ENCODE results near the gene AGO3.

The AGO3 gene

DNA sequence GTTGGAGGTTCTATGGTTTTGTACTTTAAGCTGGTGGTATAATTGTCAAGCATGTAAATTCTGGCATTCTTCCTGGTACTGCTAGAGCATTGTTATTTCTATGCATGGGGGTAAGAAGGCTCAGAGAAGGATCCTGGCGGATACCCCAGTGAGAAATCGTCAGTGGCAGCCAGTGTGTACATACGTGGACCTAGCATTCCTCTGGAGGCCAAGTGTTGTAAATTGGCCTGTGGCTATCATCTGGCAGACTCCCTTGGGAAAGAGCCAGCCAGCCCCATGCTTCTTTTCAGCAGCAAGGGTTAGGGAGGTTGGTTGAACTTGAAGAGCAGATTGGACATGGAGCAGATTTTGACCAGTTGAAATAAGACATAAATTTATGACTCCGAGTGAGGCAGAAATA lies 5.2 kb upstream of the AGO3 start:
- 92 to 95% methylated on average over 4 of the region's 4 CpGs for WGBS, 2 experiments (ENCODE audit: insufficient coverage in 2 of 2)
- H3K36me3 ChIP-seq (ENCODE audit: control insufficient read depth, insufficient read depth, low read length) = peaks cover 22% of the 10 kb centered on the region
- H3K27ac ChIP-seq (ENCODE audit: low read depth, low read length, severe bottlenecking) = no peak overlapping the region
- H3K4me3 ChIP-seq (ENCODE audit: extremely low read depth, insufficient read depth, low read length, poor library complexity, severe bottlenecking) = no peak overlapping the region
- no peaks in the 10 kb centered on the region for H3K9me3 ChIP-seq (ENCODE audit: control insufficient read depth, low read length)
- no peaks in the 10 kb centered on the region for H3K4me1 ChIP-seq (ENCODE audit: control insufficient read depth, insufficient read depth, low read length, poor library complexity, severe bottlenecking)

DNA sequence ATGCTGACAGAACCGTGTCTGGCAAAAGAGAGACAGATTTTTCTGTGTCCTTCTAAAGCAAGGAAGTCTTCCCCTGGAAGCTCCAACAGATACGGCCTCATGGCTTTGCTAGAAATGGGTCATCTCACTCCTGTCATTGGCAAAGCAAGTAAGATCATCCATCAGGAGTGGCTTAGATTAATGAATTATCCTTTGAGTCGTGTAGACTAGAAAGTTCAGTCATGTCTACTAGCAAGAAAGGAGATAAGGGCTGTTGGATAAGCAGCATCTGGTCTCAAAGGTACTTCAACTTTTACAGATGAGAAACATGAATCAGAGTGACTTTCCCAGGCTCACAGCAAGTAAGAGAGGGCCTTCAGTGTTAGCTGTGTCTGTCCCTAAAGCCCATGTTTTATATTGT lies 3.4 kb upstream of the AGO3 start:
- peaks cover 12% of the 10 kb centered on the region for H3K36me3 ChIP-seq (ENCODE audit: control insufficient read depth, insufficient read depth, low read length)
- no peak overlapping the region for H3K27ac ChIP-seq (ENCODE audit: low read depth, low read length, severe bottlenecking)
- no peak overlapping the region for H3K4me3 ChIP-seq (ENCODE audit: extremely low read depth, insufficient read depth, low read length, poor library complexity, severe bottlenecking)
- no peaks in the 10 kb centered on the region for H3K9me3 ChIP-seq (ENCODE audit: control insufficient read depth, low read length)
- 91 to 94% methylated on average over 1 to 3 of the region's 3 CpGs for WGBS, 2 experiments (ENCODE audit: insufficient coverage in 2 of 2)
- no peaks in the 10 kb centered on the region for H3K4me1 ChIP-seq (ENCODE audit: control insufficient read depth, insufficient read depth, low read length, poor library complexity, severe bottlenecking)

- WGBS, 2 experiments (ENCODE audit: insufficient coverage in 2 of 2) = 3 to 4% methylated on average over 9 to 11 of the region's 15 CpGs
- no peaks in the 10 kb centered on the region for H3K4me1 ChIP-seq (ENCODE audit: control insufficient read depth, insufficient read depth, low read length, poor library complexity, severe bottlenecking)
Observed at GRCh38 chr1:35929730-35930592, 944 bp upstream of the AGO3 start.

DNA sequence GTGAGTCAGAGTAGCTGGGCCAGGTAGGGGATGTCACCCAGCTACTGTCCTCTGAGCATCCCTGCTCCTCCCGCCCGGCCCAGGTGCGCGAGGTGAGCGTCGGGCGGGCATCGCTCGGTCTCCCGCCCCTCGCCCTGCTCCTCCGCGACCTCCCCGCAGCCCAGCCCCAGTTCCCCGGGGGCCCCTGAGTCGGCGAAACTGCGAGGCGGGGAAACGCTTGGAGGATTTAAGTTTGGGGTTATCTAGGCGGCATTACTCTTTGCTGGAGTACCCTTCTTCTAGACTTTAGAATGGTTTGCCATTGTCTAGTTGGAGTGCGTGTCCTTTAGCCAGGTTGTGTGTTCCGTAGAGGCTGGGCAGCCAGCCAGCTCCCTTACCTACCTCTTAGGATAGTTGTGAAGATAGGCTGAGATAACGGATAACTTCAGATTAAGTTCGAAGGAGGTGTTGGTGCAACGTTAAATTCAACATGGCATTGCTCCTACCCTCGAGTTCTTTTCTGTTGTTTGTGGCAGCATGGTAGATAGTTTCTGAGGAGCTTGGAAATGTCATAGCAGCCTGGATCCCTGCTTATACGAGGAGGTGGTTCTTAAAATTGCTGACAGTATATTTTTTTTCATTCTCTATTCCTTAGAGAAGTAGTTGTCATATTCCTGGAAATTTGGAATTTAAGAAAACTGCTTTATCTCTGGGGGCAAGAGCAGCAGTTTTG lies 697 bp downstream of the AGO3 start:
- H3K4me1 ChIP-seq (ENCODE audit: control insufficient read depth, insufficient read depth, low read length, poor library complexity, severe bottlenecking) = peaks cover 3% of the 10 kb centered on the region
- H3K9me3 ChIP-seq (ENCODE audit: control insufficient read depth, low read length) = no peaks in the 10 kb centered on the region
- peak overlapping the region; percentile 93 for H3K27ac ChIP-seq (ENCODE audit: low read depth, low read length, severe bottlenecking)
- H3K36me3 ChIP-seq (ENCODE audit: control insufficient read depth, insufficient read depth, low read length) = no peaks in the 10 kb centered on the region
- 0 to 1% methylated on average over 16 to 18 of the region's 28 CpGs for WGBS, 2 experiments (ENCODE audit: insufficient coverage in 2 of 2)
- H3K4me3 ChIP-seq (ENCODE audit: extremely low read depth, insufficient read depth, low read length, poor library complexity, severe bottlenecking) = peak overlapping the region; percentile 92

More at GRCh38 chr1:35929730-35930592, 944 bp upstream of the AGO3 start:
- Histone ChIP-seq H3K9me3 (ENCODE audit: control insufficient read depth, low read length) (no peaks in the 10 kb centered on the region), H3K27ac (ENCODE audit: low read depth, low read length, severe bottlenecking) (peak overlapping the region; percentile 93), H3K4me3 (ENCODE audit: extremely low read depth, insufficient read depth, low read length, poor library complexity, severe bottlenecking) (peak overlapping the region; percentile 92), H3K36me3 (ENCODE audit: control insufficient read depth, insufficient read depth, low read length) (no peaks in the 10 kb centered on the region)

DNA sequence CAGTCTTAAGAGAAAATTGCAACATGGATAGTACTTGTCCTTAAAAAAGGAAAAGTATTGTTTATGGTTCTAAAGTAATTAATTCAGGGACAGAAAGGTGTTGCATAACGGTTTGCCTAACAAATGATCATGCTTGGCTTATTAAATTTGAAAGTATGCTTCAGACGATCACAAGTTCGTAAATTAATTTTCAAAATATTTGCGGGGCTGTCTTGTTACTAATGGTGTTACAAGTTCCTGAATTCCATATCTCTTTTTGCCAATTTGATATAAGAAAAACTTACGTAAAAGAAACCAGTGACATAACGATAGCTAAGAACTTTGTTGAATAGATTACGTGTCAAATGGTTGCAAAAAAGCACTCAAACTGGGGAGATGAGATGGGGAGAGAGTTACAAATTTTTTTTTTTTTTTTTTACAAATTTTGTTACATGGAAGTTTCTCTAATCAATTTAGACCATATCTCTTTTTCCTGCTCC lies 1.3 kb downstream of the AGO3 start:
- Histone ChIP-seq H3K27ac (ENCODE audit: low read depth, low read length, severe bottlenecking) (no peak overlapping the region), H3K36me3 (ENCODE audit: control insufficient read depth, insufficient read depth, low read length) (no peaks in the 10 kb centered on the region), H3K4me1 (ENCODE audit: control insufficient read depth, insufficient read depth, low read length, poor library complexity, severe bottlenecking) (peaks cover 3% of the 10 kb centered on the region), H3K4me3 (ENCODE audit: extremely low read depth, insufficient read depth, low read length, poor library complexity, severe bottlenecking) (peak overlapping the region; percentile 92), H3K9me3 (ENCODE audit: control insufficient read depth, low read length) (no peaks in the 10 kb centered on the region)
- WGBS, 2 experiments (ENCODE audit: insufficient coverage in 2 of 2) = 36 to 70% methylated on average over 2 to 4 of the region's 7 CpGs

DNA sequence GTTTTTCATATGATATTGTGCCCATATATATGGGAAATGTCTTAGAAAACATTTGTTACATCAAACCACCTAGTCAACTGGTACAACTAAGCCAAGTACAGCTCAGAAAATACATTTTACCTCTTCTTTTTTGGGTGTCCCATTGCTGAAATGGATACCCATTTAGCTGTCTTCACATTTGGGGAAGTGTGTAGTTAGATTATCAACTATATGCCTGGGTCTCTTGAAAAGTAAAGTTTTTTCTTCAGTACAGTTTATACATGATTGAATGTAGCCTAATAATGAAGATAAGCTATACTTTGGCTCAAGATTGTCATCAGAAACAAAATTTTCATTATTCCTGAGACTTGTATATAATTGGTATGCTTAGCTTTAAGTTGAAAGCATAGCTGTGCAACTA lies 2.0 kb downstream of the AGO3 start:
- Histone ChIP-seq H3K27ac (ENCODE audit: low read depth, low read length, severe bottlenecking) (no peak overlapping the region), H3K36me3 (ENCODE audit: control insufficient read depth, insufficient read depth, low read length) (no peaks in the 10 kb centered on the region), H3K4me1 (ENCODE audit: control insufficient read depth, insufficient read depth, low read length, poor library complexity, severe bottlenecking) (peaks cover 3% of the 10 kb centered on the region), H3K4me3 (ENCODE audit: extremely low read depth, insufficient read depth, low read length, poor library complexity, severe bottlenecking) (no peak overlapping the region), H3K9me3 (ENCODE audit: control insufficient read depth, low read length) (no peaks in the 10 kb centered on the region)

GRCh38 chr1:35935442-35936388 lies 4.8 kb downstream of the AGO3 start:
- Histone ChIP-seq H3K27ac (ENCODE audit: low read depth, low read length, severe bottlenecking) (peak overlapping the region; percentile 71), H3K9me3 (ENCODE audit: control insufficient read depth, low read length) (no peaks in the 10 kb centered on the region), H3K36me3 (ENCODE audit: control insufficient read depth, insufficient read depth, low read length) (no peaks in the 10 kb centered on the region), H3K4me3 (ENCODE audit: extremely low read depth, insufficient read depth, low read length, poor library complexity, severe bottlenecking) (no peak overlapping the region), H3K4me1 (ENCODE audit: control insufficient read depth, insufficient read depth, low read length, poor library complexity, severe bottlenecking) (peaks cover 3% of the 10 kb centered on the region)
- WGBS, 2 experiments (ENCODE audit: insufficient coverage in 2 of 2) = 17 to 33% methylated on average over 1 of the region's 2 CpGs

- Histone ChIP-seq H3K4me3 (ENCODE audit: extremely low read depth, insufficient read depth, low read length, poor library complexity, severe bottlenecking) (no peak overlapping the region), H3K36me3 (ENCODE audit: control insufficient read depth, insufficient read depth, low read length) (no peaks in the 10 kb centered on the region), H3K4me1 (ENCODE audit: control insufficient read depth, insufficient read depth, low read length, poor library complexity, severe bottlenecking) (peaks cover 3% of the 10 kb centered on the region), H3K9me3 (ENCODE audit: control insufficient read depth, low read length) (no peaks in the 10 kb centered on the region), H3K27ac (ENCODE audit: low read depth, low read length, severe bottlenecking) (no peak overlapping the region)
- 95 to 100% methylated on average over 2 to 3 of the region's 3 CpGs for WGBS, 2 experiments (ENCODE audit: insufficient coverage in 2 of 2)
Observed at GRCh38 chr1:35936838-35937237, 5.9 kb downstream of the AGO3 start.

DNA sequence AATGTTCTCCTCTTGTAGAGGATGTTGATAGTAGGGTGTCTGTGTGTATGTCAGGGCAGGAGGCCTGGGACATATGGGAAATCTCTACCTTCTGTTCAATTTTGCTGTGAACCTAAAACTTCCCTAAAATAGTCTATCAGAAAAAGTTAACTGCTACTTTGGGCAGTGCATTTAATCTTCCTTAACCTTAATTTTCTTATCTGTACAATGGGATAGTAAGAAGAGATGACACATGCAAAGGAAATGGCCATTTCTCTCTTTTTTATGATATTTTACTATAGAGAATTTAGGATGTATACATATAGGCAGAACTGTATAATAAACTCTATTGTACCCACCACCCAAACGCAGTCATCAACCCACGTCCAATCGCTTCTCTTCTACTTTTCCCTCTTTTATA lies 8.6 kb downstream of the AGO3 start:
- no peak overlapping the region for H3K4me3 ChIP-seq (ENCODE audit: extremely low read depth, insufficient read depth, low read length, poor library complexity, severe bottlenecking)
- H3K9me3 ChIP-seq (ENCODE audit: control insufficient read depth, low read length) = no peaks in the 10 kb centered on the region
- peaks cover 3% of the 10 kb centered on the region for H3K4me1 ChIP-seq (ENCODE audit: control insufficient read depth, insufficient read depth, low read length, poor library complexity, severe bottlenecking)
- no CpG with 5 or more reads among the region's 3 CpGs for WGBS, 2 experiments (ENCODE audit: insufficient coverage in 2 of 2)
- H3K36me3 ChIP-seq (ENCODE audit: control insufficient read depth, insufficient read depth, low read length) = no peaks in the 10 kb centered on the region
- H3K27ac ChIP-seq (ENCODE audit: low read depth, low read length, severe bottlenecking) = no peak overlapping the region

GRCh38 chr1:35945327-35945726 lies 14.4 kb downstream of the AGO3 start:
- peaks cover 4% of the 10 kb centered on the region for H3K36me3 ChIP-seq (ENCODE audit: control insufficient read depth, insufficient read depth, low read length)
- no peaks in the 10 kb centered on the region for H3K4me1 ChIP-seq (ENCODE audit: control insufficient read depth, insufficient read depth, low read length, poor library complexity, severe bottlenecking)
- H3K9me3 ChIP-seq (ENCODE audit: control insufficient read depth, low read length) = no peaks in the 10 kb centered on the region
- no peak overlapping the region for H3K27ac ChIP-seq (ENCODE audit: low read depth, low read length, severe bottlenecking)
- no peak overlapping the region for H3K4me3 ChIP-seq (ENCODE audit: extremely low read depth, insufficient read depth, low read length, poor library complexity, severe bottlenecking)
- WGBS, 2 experiments (ENCODE audit: insufficient coverage in 2 of 2) = 100% methylated on average over 1 of the region's 2 CpGs
